Measurements from ENCODE around the gene BRD2.
"Not testable (repeated sequence)": the region's sequence is repeated elsewhere in the genome, so short reads cannot be mapped to it uniquely, and the experiment has no call there.

Gene BRD2

DNA sequence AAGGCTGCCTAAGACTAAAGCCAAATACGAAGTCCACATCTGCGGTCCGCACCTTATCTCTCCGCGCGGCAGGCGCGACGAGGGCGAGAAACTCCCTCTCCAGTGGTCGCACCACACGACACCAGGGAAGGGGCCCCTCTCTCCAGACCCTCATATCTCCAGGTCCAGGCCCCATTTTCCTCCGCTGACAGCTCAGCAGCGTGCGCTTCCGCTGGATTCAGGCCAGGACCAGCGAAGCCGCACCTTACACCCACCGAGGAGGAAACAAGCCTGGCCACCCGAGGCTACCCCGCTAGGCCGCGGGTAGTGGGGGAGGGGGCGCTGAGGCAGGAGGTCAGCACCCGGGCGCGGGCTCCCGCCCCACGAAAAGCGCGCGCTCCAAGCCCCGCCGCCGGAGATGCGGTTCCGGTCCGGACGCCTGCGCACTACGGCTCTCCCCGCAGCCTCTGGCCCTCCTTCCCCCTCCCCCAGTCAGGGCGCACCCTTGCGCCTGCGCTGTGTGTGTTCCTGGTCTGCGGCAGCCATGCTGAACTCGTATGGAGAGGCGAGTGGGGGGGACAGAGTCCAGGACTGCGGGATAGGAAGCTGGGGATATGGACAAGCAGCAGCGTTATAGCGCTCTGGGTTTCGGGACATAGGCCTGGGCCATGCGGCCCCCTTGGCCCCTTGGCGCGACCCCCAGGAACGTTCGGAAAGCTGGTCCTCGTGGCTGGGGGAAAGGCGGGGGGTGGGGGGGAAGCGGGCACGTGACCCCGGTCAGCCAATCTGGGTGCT is at the start of gene BRD2:
BRD2 (plus strand) TSS at position 502 of the 774 bp plus-strand sequence. CDS start 4,305 bp downstream, outside the sequence.
- peak; percentile 85 for DNase-seq (ENCODE audit: low read depth, low spot score)

DNA sequence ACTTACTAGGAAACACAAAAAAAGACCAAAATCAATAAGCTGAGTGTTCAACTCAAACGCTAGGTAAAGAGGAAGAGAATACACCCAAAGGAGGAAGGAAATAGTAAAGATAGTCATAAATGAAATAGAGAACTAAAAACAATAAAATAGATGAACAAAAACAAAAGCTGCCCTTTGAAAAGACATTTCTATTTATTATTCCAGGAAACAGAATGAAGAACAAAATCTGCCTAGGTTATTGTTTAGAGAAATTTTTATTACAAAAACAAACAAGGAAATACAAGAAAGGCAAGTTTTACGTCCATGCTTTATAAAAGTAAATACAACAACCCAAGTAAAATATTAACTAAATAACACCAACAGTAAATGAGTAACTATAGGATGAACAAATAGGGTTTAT is 47.7 kb upstream of the BRD2 start:
- no peak for DNase-seq (ENCODE audit: low read depth, low spot score)

DNA sequence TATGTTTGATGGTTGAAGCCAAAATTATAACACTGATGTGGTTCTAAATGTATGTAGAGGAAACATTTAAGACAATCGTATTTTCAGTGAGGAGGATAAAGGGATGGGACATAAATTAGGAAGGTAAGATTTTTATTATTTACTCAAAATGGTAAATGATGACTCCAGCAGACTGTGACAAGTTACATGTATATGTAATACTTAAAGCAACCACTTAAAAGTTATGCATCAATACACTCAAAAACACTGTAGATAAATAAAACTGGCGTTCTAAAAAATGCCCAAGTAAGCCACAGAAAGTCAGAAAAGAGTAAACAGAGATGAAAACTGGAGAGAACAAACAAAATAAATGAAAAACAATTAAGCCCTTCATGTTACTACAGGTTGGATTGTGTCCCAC is 46.3 kb upstream of the BRD2 start:
- DNase-seq (ENCODE audit: low read depth, low spot score): no peak

DNA sequence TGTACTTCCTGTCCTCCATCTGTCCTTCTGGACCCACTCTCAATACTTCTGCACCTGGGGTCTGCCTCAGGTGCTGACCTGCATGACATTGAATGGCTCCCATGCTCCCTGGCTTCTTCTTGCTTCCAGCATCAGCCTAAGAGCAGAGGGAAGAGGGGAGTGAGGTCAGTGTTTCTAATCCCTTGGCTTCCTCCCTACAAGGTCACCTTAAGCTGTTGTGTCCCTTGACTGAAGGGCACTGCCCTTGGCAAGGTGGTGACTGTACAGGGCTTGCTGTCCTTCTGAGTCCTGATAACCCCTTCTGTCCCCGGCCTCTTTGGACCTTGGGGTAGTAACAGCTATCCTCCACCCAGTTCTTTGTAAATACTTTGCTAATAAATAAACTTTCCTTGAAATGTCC is 37.2 kb upstream of the BRD2 start:
- no peak for DNase-seq (ENCODE audit: low read depth, low spot score)

DNA sequence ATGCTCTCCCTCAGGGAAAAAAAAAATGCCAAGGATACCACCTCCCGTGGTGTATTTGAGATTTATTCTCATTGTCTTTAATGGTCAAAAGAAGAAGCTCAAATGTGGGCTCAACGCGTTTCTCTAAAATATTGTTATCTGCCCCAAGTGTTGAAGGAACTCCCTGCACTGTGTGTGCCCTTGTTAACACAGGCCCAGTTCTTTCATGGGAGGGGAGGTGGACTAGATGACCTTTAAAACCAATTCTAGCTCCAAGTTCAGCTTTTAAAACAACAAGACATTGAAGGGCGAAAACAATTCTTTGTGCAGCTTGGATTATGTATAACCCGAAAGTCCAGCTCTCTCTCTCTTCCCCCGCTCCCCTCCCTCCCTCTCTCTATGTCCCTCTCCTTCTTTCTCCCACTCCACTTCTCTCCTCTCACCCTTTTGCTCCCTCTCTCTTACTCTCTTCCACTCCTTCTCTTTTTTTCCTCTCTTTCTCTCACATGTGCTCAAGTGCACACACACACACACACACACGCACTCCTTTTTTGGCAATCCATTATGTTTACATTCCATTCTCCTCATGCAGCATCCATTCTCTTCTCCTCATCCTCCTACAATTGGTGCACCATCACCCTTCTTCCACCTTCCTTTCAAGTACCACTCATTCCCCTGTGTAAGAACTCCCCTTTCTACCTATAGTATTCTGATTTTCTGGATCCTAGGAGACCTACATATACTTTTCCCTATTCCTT is 36.1 kb upstream of the BRD2 start:
- no peak for DNase-seq (ENCODE audit: low read depth, low spot score)

DNA sequence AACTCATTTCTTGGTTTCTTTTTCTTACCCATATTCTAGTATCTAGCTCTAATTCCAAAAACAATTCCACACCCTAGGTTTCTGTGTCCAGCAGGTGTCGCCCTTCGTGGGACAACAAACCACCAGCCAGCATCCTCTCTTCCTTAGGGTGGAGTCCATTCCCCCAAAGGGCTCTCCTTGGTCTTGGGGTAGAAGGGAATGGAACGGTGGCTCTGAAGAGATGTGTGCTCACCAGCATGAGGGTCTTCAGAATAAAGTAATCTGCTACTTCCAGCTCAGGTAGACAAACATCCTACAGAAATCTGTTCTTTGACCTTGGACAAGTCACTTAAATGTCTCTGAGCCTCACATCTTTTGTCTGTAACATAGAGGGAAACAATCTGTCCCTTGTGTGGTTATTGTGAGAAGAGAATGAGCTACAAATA is 34.7 kb upstream of the BRD2 start:
- peak; percentile 51 for DNase-seq (ENCODE audit: low read depth, low spot score)

DNA sequence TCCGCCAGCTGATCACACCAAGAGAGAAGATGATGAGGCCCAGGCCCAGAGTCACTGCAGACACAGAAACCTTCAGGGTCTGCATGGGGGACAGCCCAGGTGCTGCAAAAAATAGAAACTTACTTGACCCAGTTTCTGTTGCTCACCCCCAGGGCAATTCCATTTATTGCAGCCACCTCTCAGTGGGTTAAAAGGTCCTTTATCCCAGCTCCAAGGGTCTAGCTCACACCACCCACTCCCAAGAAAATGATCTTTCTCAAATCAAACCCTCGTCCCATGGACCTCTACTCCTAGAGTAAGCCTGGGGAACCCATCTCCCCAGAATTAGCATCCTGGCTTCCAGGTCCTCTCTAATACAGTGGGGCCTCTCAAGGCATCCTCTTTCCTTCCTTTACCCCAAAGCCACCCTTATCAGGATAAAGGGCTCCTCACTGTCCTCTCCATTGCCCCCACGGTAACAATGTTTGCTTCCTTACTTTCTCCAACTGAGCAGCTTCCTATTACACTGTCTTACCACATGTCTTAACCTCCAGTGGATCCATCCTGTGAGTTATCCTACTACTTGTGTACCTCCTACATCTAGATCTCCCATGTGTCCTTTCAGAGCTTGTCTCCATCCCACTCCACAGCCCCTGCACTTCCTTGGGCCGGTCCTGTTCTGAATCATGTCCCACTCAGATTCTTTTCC is 32.7 kb upstream of the BRD2 start:
- no peak for DNase-seq (ENCODE audit: low read depth, low spot score)

DNA sequence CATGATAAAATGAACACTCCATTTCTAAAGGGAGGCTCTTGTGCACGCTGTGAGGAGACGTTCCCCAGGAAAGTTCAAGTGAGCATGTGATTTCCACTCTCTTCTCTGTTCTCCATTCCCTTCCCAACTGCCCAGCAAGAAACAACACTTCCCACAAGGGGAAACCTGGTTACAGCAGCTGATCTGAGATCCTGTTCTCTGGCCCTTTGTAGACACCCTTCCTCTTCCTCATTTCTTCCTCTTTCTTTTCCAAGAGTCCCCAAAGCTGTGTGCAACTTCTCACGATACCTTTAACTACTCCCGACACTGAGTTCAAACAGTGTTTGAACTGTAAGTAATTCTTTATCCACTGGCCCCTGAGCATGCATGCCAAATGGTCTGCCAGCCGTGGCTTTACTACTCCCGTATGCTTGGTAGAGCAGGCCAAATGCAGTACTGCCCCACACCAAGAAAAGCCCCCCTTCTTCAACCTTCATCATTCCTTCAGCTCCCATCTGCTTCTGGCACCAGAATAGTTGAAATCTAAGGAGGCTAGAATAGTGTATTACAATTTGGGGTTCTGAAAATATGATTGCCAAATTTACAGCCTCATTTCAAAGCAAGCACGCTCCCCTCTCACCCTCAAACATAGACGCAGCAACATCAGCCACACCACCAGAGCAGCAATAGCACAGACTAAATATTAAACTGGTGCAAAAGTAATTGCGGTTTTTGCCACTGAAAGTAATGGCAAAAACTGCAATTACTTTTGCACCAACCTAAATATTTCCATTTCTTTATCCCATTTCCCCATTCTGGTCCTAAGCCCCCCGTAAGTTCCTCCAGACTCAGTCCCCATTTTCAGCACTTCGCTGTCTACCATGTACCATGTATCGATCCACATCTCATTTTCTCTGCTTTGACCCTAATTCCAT is 31.9 kb upstream of the BRD2 start:
- no peak for DNase-seq (ENCODE audit: low read depth, low spot score)

DNA sequence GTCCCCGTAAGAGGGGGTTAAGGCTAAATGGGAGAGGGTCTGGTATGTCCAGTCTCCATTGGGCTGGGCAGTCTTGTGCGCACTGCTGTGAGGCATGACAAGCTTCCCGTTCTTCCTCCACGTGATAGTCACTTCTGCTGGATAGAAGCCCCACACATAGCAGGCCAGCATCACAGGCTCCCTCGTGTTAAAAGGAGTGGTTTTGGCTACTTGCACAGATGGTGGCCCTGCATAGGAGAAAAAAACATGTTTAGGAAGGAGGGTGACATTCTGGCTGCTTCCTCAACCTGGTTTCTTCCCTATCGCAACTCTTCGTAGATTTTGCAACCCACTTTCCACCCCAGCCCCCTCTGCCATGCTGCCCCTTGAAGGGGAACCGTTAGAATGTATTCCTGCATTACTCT is 31.2 kb upstream of the BRD2 start:
- no peak for DNase-seq (ENCODE audit: low read depth, low spot score)

DNA sequence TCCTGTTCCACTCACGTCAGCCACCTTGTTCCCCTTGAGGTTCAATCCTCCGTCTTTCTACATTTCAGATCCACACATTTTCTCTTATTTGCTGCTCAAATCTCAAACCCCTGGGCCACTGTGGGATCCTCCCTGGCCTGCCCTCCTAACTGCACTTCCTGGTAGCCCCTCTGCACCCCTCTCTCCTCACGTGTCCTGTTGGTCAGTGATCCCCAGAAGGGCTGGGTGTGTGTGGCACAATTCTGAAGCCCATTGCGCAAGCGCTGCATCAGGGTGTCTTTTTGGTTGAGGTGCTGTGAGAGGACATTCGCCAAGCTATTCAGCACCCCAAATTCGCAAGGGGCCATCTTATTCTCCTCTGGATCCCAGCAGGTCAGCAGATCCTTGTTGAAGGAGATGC is 29.9 kb upstream of the BRD2 start:
- no peak for DNase-seq (ENCODE audit: low read depth, low spot score)

DNA sequence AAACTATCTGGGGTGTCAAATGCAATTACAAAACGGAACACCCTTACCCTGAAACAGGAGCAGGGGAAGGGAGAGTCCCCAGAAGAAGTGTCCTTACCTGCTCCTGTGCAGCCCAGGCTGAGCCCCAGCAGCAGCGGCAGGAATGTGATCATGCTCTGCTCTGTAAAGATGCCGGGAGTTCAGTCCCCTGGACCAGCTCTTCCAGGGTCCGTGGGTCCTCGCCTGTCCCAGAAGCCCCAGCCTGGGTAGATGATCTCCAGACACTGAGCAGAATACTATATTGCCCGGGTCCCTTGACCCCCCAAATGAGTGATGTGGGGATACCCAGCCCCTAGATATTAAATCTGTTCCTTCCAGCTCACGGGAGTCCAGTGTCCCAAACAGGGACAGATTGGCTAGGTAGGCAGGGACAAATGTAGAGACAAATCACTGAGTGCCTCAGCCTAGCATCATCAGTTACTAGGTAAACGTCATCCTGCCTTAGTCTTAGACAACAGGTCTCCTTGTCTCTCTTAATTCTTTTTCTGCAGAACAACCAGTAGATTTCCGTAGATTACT is 27.7 kb upstream of the BRD2 start, which contains the start of gene HLA-DMB:
HLA-DMB (minus strand) TSS at position 373 of the 558 bp plus-strand sequence; CDS start at position 152, 221 bp downstream.
- DNase-seq (ENCODE audit: low read depth, low spot score): no peak

DNA sequence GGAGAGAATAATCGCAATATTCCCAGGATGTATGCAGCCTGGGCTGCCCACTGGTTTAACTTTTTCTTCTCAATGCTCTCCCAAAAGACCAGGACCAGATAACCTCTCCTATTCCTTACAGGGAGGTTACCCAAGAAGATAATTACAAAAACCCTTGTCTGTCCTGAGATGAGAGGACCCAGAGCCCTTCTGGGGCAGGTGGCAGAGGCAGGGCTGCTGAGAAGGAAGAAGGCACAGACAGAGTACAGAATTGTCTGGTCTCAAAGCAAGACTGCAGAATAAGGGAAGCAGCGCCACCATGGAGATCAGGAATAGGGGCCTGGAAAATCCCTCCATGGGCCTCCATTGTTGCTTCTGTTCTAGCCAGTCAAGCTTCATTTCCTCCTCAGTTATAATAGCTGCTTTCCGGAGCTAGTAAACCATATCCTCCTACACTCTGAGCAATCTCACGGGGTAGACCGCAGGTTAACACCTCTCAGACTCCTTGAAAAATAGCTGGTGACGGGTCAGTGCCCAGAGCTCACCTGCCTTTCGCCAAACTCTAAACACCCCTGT is 27.1 kb upstream of the BRD2 start:
- no peak for DNase-seq (ENCODE audit: low read depth, low spot score)

DNA sequence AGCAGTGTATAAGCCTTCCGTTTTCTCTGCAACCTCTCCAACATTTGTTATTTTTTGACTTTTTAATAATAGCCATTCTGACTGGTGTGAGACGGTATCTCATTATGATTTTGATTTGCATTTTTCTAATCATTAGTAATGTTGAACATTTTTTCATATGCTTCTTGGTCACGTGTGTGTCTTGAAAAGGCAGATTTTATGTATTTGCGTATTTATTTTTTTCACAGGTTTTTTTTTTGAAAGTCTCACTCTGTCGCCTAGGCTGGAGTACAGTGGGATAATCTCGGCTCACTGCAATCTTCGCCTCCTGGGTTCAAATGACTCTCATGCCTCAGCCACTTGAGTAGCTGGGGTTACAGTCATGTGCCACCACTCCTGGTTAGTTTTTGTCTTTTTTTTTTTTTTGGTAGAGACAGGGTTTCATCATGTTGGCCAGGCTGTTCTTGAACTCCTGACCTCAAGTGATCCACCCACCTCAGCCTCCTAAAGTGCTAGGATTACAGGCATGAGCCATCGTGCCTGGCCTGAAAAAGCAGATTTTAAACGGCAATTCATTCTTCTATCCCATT is 25.8 kb upstream of the BRD2 start:
- not testable (repeated sequence) for DNase-seq (ENCODE audit: low read depth, low spot score)

DNA sequence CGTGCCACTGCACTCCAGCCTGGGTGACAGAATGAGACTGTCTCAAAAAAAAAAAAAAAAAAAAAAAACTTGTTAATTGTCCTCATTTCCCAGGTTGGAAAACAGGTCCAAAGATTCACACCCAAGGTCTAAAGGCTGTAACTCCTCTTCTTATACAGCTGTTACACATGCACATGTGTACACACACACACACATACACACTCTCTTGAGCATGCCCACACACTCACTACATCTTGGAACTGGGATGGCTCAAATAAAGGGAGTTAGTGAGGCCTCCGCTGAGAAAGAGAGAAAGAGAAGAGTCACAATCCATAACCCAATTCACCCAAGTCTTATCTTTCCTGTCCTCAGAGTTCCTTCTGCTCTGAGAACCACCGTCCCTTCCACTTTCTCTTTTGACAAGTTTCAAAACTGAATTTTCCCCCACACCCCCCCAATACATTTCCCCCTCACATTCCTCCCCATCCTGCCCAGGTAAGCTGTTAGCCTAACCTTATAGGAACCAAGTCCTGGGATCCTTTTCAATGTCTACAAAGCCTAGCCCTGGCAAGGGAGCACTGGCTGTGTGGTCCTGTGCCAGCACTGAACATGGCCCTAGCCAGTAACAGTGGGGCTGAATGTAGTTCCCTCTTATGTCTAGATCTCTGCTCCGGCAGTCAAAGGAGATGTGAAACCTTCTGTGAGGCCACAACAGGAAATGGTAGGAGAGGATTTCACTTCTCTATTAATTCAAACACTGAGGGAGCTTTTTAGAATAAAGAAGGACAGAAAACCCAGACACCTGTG is 24.3 kb upstream of the BRD2 start:
- DNase-seq (ENCODE audit: low read depth, low spot score): no peak

DNA sequence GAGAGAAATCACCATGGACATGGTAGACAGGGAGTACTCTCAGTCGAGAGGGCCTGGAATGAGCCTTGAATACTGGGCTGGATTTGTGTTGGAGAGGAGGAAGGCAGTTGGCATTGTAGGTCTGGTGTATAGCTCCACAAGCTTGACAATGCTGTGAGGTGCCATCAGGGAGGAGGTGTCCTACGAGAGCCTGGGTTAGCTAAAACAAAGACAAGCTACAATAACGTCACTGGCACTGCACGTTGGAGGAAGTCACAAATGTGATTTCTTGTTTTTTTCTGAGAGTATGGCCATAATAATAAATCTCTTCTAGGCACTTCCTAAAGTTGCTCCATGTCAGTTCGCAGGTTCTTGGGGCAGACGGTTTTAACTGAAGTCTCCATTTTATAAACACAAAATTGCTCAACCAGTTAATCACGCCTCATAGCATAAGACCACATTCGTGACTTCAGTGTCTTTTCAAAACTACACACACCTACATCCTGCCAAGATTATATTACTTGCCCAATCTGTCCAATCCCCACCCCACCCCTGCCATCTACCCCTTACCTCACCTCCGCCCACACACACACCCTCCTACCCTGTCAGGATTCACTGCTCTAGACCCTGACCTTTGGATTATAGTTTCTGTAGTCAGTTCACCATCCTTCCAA is 23.2 kb upstream of the BRD2 start:
- DNase-seq (ENCODE audit: low read depth, low spot score): no peak

DNA sequence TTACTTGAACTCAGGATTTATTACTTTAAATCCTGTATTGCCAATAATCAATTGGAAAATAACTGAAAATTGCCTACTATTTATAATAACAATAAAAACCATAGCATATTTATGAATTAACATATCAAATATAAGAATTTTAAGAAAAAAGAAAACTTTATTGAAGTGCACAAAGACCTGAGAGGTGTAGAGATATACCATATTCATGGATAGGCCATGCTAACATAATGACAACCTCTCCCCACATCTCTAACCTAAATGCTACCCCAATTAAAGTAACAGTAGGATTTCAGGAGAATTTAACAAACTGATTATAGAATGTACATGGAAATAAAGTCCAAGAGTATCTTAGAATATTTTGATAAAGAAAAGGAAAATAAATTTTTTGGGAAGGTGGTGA is 22.4 kb upstream of the BRD2 start:
- DNase-seq (ENCODE audit: low read depth, low spot score): no peak

DNA sequence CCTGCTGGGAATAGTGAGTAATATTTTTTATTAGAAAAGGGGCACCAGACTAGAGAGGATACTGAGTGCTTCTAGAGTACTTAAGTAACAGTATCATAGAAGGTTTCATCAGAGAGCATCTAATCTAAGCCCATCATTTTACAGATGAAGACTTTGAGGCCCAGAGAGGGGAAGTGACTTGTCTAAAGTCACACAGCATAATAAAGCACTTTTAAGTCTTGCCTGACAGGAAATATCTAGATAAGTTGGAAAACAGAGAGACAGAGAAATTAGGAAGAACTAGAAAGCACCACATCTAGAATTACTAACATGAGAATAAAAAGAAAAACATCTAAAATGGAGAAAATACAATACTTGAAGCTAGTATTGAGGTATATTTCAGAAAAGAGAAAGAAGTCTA is 21.5 kb upstream of the BRD2 start:
- no peak for DNase-seq (ENCODE audit: low read depth, low spot score)

DNA sequence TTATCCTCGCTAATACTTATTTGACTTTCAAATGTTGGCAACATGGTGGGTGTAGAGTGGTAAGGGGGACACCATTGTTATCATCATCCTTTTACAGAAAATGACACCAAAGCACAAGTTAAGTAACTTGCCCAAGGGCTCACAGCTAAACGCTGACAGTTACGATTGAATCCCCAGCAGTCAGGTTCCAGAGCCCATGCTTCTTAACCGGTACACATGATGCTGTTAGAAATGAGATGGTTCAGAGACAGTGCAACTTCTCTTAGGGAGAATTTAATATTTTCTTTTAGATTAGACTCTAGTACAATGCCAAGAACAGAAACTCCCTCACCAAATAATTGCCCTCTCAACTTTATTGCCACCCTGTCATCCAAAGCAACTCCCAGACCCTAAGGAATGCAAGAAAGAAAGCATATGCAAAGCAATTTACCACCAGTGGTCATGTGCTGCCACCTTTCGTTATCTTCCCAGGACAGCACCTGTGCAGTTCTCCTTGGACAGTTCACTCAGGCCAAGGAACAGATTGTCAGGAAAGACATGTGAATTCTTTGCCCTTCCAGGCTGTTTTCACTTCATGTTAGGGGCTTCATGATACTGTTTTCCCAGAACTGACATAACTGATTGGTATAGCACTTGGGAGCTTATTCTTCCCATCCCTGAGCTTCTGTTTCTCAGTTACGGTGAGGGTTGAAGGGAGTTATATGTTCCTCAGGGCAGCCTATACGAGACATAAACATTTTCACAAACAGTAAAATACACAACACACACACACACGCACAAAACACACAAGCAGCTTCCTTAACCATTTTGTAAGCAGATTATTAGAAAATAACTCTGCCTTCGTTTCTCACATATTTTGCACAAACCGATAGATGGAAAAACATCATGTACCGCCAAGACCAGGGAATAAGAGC is 20.6 kb upstream of the BRD2 start:
- DNase-seq (ENCODE audit: low read depth, low spot score): no peak

All from activated naive CD8-positive, alpha-beta T cell treated with anti-CD3 and anti-CD28 coated beads, Interleukin-2, amount 50 U/mL, for 16 hours (primary cell).